Measurements from ENCODE around the gene LONRF2.

Gene LONRF2

DNA sequence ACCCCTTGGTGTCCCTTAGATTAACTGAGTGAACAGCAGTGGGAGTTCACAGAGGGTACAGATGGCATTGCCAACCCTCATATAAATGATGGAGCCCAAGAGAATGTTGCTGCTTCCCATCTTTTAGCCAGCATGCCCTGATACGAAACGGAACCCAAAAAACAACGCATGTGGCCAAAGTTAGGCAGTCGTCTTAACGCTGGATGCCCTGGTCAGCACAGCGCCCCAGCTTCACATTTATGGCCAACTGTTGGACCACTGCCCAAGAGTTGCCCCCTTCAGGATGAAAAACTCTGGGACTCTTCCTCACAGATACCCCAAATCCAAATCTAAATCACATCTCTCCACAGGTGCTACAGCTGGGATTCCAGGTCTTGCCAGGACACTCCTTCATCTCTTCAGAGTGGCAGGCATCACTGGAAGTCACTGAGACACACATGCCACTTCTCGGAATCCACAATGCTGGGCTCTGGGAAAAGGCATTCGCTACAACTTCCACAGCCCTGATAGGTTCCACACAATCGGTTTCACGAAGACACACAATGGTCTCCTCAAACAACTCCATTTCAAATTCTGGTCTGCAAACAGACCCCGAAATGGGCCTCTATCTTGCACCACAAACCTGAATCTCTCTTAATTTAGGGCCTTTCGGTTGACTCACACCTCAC is 44.6 kb downstream of the LONRF2 start:
- Histone ChIP-seq H3K27ac (ENCODE audit: low read depth, low read length) (no peak overlapping the region), H3K27me3 (ENCODE audit: control insufficient read depth in 5 of 5, insufficient read depth in 4 of 5, low read length in 5 of 5) (peaks cover 0 to 4% (median 0%) of the 10 kb centered on the region in 5 donors), H3K9me3 (ENCODE audit: control insufficient read depth in 5 of 5, low read length in 5 of 5) (no peaks in the 10 kb centered on the region), H3K4me1 (ENCODE audit: control insufficient read depth in 5 of 5, insufficient read depth in 5 of 5, low read length in 5 of 5) (peaks cover 0 to 14% (median 8%) of the 10 kb centered on the region in 5 donors), H3K36me3 (ENCODE audit: control insufficient read depth in 5 of 5, insufficient read depth in 5 of 5, low read length in 5 of 5) (no peaks in the 10 kb centered on the region), H3K4me3 (ENCODE audit: low read depth in 1 of 5, low read length in 5 of 5) (no peak overlapping the region), H3K9ac (ENCODE audit: low read length in 5 of 5) (no peak overlapping the region)

DNA sequence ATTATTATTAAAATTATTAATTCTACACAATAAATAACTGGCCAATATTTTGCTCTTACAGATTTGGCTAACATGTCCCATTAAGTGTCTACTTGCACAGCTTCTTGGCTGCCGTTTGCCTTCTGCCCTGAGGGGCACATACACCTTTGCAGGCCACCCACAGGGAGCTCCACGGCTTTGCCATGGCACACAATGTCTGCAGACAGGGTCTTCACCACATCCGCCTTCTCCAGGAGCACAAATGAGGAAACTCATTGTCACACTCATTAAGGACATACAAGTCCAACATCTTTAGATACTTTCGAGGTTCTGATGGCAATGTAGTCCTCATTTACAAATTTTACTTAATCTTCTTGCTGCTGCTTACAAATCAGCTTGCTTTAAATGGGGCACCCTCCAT is 45.6 kb downstream of the LONRF2 start:
- H3K9ac ChIP-seq (ENCODE audit: low read length in 5 of 5): no peak overlapping the region
- H3K36me3 ChIP-seq (ENCODE audit: control insufficient read depth in 5 of 5, insufficient read depth in 5 of 5, low read length in 5 of 5): no peaks in the 10 kb centered on the region
- H3K4me3 ChIP-seq (ENCODE audit: low read depth in 1 of 5, low read length in 5 of 5): no peak overlapping the region
- H3K9me3 ChIP-seq (ENCODE audit: control insufficient read depth in 5 of 5, low read length in 5 of 5): no peaks in the 10 kb centered on the region
- no peak overlapping the region for H3K27ac ChIP-seq (ENCODE audit: low read depth, low read length)
- H3K27me3 ChIP-seq (ENCODE audit: control insufficient read depth in 5 of 5, insufficient read depth in 4 of 5, low read length in 5 of 5): peaks cover 0 to 4% (median 0%) of the 10 kb centered on the region in 5 donors
- peaks cover 0 to 14% (median 8%) of the 10 kb centered on the region in 5 donors for H3K4me1 ChIP-seq (ENCODE audit: control insufficient read depth in 5 of 5, insufficient read depth in 5 of 5, low read length in 5 of 5)

DNA sequence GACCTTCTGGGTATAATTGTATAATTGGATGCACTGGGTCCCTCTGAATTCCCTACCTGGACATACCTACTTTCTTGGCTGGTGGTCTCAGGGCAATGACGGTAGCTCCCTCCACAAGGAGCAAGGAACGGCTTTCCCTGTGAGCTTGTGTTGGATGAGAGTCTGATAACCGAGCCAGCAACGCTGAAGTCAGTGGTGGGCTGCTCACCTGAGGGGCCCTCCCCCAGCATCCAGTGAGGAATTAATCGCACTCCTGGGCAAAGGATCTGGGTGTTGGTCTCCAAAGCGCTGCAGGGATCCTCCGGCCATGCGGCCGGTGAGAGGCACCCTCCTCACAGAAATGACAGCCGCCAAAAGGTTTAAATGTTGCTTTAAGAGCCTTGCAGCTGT is 47.1 kb downstream of the LONRF2 start:
- H3K9me3 ChIP-seq (ENCODE audit: control insufficient read depth in 5 of 5, low read length in 5 of 5): no peaks in the 10 kb centered on the region
- H3K4me1 ChIP-seq (ENCODE audit: control insufficient read depth in 5 of 5, insufficient read depth in 5 of 5, low read length in 5 of 5): peaks cover 0 to 12% (median 3%) of the 10 kb centered on the region in 5 donors
- H3K27me3 ChIP-seq (ENCODE audit: control insufficient read depth in 5 of 5, insufficient read depth in 4 of 5, low read length in 5 of 5): peaks cover 0 to 4% (median 0%) of the 10 kb centered on the region in 5 donors
- no peak overlapping the region for H3K27ac ChIP-seq (ENCODE audit: low read depth, low read length)
- no peak overlapping the region for H3K4me3 ChIP-seq (ENCODE audit: low read depth in 1 of 5, low read length in 5 of 5)
- no peak overlapping the region for H3K9ac ChIP-seq (ENCODE audit: low read length in 5 of 5)
- no peaks in the 10 kb centered on the region for H3K36me3 ChIP-seq (ENCODE audit: control insufficient read depth in 5 of 5, insufficient read depth in 5 of 5, low read length in 5 of 5)

DNA sequence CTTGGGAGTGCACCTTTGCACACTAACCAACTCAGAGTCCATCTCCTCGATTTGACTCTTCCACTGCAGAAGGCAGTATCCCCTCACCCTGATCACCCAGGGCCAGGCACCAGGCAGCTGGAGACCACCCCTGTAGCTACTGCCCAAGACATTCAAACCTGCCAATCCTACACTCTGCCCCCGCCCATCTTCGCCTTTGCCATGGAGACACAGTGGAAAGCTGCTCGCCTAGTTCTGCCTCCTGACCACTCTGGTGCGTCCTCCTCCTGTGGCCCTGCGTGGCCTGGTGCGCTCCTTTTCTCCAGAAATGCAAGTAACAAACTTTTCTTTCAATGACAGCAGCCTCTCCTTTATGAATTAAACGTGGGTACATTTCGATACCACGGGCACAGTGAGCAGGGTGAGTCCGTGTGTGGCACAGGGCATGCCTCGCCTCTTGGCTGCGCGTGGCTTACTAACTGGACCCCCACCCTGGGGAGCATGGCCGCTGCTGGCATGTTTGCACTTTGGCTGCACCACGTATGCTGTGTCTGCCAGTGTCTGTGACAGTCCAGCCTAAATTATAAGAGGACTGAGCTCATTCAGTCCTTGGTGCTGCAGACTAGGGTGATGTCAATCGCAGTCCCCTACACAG is 47.6 kb downstream of the LONRF2 start:
- Histone ChIP-seq H3K27ac (ENCODE audit: low read depth, low read length) (no peak overlapping the region), H3K9me3 (ENCODE audit: control insufficient read depth in 5 of 5, low read length in 5 of 5) (no peaks in the 10 kb centered on the region), H3K4me3 (ENCODE audit: low read depth in 1 of 5, low read length in 5 of 5) (no peak overlapping the region), H3K4me1 (ENCODE audit: control insufficient read depth in 5 of 5, insufficient read depth in 5 of 5, low read length in 5 of 5) (peaks cover 0 to 17% (median 3%) of the 10 kb centered on the region in 5 donors), H3K27me3 (ENCODE audit: control insufficient read depth in 5 of 5, insufficient read depth in 4 of 5, low read length in 5 of 5) (peaks cover 0 to 3% (median 0%) of the 10 kb centered on the region in 5 donors), H3K9ac (ENCODE audit: low read length in 5 of 5) (no peak overlapping the region), H3K36me3 (ENCODE audit: control insufficient read depth in 5 of 5, insufficient read depth in 5 of 5, low read length in 5 of 5) (no peaks in the 10 kb centered on the region)

DNA sequence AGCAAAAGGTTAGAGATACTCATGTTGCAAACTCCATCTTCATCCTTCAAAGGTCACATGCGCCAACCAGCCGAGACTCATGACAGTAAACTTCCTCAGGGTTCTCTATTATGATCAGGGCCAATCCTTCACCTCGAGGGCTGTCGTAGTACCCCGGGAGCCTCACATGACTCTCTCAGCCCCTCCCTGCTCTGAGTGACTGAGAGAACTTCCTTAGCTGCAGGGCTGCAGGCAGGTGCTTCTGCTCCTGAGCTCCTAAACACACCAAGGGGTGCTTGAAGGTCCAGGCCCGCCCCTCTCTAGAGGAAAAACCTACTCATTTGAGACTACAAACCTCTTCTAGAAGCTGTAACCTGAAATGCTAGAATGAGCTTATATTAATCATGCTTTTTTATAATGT is 48.2 kb downstream of the LONRF2 start:
- H3K27me3 ChIP-seq (ENCODE audit: control insufficient read depth in 5 of 5, insufficient read depth in 4 of 5, low read length in 5 of 5): no peaks in the 10 kb centered on the region
- no peak overlapping the region for H3K27ac ChIP-seq (ENCODE audit: low read depth, low read length)
- peaks cover 0 to 17% (median 3%) of the 10 kb centered on the region in 5 donors for H3K4me1 ChIP-seq (ENCODE audit: control insufficient read depth in 5 of 5, insufficient read depth in 5 of 5, low read length in 5 of 5)
- H3K4me3 ChIP-seq (ENCODE audit: low read depth in 1 of 5, low read length in 5 of 5): no peak overlapping the region
- H3K9ac ChIP-seq (ENCODE audit: low read length in 5 of 5): no peak overlapping the region
- no peaks in the 10 kb centered on the region for H3K36me3 ChIP-seq (ENCODE audit: control insufficient read depth in 5 of 5, insufficient read depth in 5 of 5, low read length in 5 of 5)
- no peaks in the 10 kb centered on the region for H3K9me3 ChIP-seq (ENCODE audit: control insufficient read depth in 5 of 5, low read length in 5 of 5)

DNA sequence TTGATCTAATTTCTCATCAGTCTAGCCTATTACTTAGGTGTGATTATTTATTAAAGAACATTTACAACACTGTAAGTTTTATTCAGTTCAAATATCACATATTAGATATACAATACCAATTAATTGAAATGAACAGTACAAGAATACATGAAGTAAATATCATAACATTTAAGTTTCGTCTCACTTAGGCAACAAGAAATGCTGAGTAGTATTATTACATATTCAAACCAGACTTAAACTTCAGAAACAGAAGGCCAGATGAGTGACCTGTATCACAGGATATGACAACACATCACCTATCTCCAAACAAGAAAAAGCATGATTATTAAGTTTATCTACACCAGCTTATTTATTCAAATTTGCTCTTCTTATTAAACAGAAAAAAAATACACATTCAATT is 48.9 kb downstream of the LONRF2 start:
- peak overlapping the region; percentile 37 for H3K27ac ChIP-seq (ENCODE audit: low read depth, low read length)
- H3K9ac ChIP-seq (ENCODE audit: low read length in 5 of 5): no peak overlapping the region

DNA sequence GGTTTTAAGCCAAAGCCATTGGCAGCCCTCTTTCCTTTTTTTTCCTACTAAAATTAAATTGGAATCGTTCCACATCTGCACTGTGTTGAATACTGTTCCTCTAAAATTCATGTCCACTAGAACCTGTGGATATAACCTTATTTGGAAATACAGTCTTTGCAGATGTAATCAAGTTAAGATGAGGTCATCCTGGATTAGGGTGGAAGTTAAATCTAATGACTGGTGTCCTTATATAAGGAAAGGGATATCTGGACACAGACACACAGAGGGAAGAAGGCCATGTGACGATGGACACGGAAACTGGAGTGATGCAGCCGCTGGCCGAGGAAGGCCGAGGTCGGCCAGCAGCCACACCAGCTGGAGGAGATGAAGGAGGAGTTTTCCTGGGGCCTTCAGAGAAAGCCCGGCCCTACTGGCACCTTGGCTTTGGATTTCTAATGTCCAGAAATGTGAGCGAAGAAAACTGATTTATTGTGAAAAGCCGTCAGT is 49.4 kb downstream of the LONRF2 start:
- Histone ChIP-seq H3K4me3 (ENCODE audit: low read depth in 1 of 5, low read length in 5 of 5) (no peak overlapping the region), H3K27me3 (ENCODE audit: control insufficient read depth in 5 of 5, insufficient read depth in 4 of 5, low read length in 5 of 5) (no peaks in the 10 kb centered on the region), H3K9me3 (ENCODE audit: control insufficient read depth in 5 of 5, low read length in 5 of 5) (no peaks in the 10 kb centered on the region), H3K27ac (ENCODE audit: low read depth, low read length) (peak overlapping the region; percentile 37), H3K4me1 (ENCODE audit: control insufficient read depth in 5 of 5, insufficient read depth in 5 of 5, low read length in 5 of 5) (peaks cover 0 to 17% (median 3%) of the 10 kb centered on the region in 5 donors), H3K9ac (ENCODE audit: low read length in 5 of 5) (no peak overlapping the region), H3K36me3 (ENCODE audit: control insufficient read depth in 5 of 5, insufficient read depth in 5 of 5, low read length in 5 of 5) (no peaks in the 10 kb centered on the region)

More for the DNA sequence above, 48.9 kb downstream of the LONRF2 start:
- Histone ChIP-seq H3K4me3 (ENCODE audit: low read depth in 1 of 5, low read length in 5 of 5) (no peak overlapping the region), H3K4me1 (ENCODE audit: control insufficient read depth in 5 of 5, insufficient read depth in 5 of 5, low read length in 5 of 5) (peaks cover 0 to 17% (median 3%) of the 10 kb centered on the region in 5 donors), H3K9me3 (ENCODE audit: control insufficient read depth in 5 of 5, low read length in 5 of 5) (no peaks in the 10 kb centered on the region), H3K36me3 (ENCODE audit: control insufficient read depth in 5 of 5, insufficient read depth in 5 of 5, low read length in 5 of 5) (no peaks in the 10 kb centered on the region), H3K27me3 (ENCODE audit: control insufficient read depth in 5 of 5, insufficient read depth in 4 of 5, low read length in 5 of 5) (no peaks in the 10 kb centered on the region)

DNA sequence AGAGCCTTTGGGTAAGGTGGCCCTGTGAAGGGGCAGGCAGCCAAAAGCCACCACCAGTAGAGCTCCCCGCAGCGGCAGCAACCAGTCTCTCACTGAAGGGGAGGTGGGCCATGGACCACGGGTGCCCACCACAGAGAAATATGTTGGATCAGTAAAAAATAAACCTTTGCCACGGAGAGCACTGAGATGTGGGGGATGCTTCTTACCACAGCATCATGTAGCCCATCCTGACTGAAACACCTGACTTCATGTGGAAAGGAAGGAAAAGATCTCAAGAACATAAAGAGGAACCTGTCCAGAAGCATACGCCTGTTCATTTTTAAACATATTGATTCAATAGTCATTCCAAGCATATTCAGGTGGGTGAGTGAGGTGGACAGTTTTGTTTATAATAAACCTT is 51.1 kb downstream of the LONRF2 start:
- Histone ChIP-seq H3K9ac (ENCODE audit: low read length in 5 of 5) (no peak overlapping the region), H3K4me1 (ENCODE audit: control insufficient read depth in 5 of 5, insufficient read depth in 5 of 5, low read length in 5 of 5) (peaks cover 0 to 17% (median 3%) of the 10 kb centered on the region in 5 donors), H3K27me3 (ENCODE audit: control insufficient read depth in 5 of 5, insufficient read depth in 4 of 5, low read length in 5 of 5) (no peaks in the 10 kb centered on the region), H3K36me3 (ENCODE audit: control insufficient read depth in 5 of 5, insufficient read depth in 5 of 5, low read length in 5 of 5) (no peaks in the 10 kb centered on the region), H3K27ac (ENCODE audit: low read depth, low read length) (no peak overlapping the region), H3K4me3 (ENCODE audit: low read depth in 1 of 5, low read length in 5 of 5) (no peak overlapping the region), H3K9me3 (ENCODE audit: control insufficient read depth in 5 of 5, low read length in 5 of 5) (no peaks in the 10 kb centered on the region)

DNA sequence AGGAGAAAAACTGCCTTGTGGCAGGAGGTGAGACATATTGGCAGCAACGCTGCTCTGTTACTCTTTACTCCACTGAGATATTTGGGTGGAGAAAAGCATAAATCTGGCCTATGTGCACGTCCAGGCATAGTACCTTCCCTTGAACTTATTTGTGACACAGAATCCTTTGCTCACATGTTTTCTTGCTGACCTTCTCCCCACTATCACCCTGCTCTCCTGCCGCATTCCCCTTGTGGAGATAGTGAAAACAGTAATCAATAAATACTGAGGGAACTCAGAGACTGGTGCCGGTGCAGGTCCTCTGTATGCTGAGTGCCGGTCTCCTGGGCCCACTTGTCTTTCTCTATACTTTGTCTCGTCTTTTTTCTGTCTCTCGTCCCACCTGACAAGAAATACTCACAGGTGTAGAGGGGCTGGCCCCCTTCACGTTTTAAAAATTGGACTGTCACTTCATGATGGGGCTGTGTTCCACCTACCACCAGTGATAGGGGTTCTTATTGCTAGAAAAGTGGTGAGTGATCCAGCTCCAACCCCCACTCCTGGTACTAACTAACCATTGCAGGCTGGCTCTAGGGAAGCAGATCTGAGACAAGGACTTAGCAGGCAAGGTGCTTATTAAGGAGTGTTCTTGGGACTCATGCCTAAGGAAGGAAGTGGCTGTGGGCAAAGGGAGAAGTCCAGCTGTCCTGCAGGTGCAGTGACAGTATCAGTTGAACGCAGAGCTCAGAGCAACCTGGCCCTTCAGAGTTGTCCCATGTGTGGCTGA is 51.7 kb downstream of the LONRF2 start:
- peaks cover 0 to 17% (median 3%) of the 10 kb centered on the region in 5 donors for H3K4me1 ChIP-seq (ENCODE audit: control insufficient read depth in 5 of 5, insufficient read depth in 5 of 5, low read length in 5 of 5)
- no peaks in the 10 kb centered on the region for H3K36me3 ChIP-seq (ENCODE audit: control insufficient read depth in 5 of 5, insufficient read depth in 5 of 5, low read length in 5 of 5)
- no peak overlapping the region for H3K4me3 ChIP-seq (ENCODE audit: low read depth in 1 of 5, low read length in 5 of 5)
- no peak overlapping the region for H3K27ac ChIP-seq (ENCODE audit: low read depth, low read length)
- no peak overlapping the region for H3K9ac ChIP-seq (ENCODE audit: low read length in 5 of 5)
- H3K9me3 ChIP-seq (ENCODE audit: control insufficient read depth in 5 of 5, low read length in 5 of 5): no peaks in the 10 kb centered on the region
- no peaks in the 10 kb centered on the region for H3K27me3 ChIP-seq (ENCODE audit: control insufficient read depth in 5 of 5, insufficient read depth in 4 of 5, low read length in 5 of 5)

DNA sequence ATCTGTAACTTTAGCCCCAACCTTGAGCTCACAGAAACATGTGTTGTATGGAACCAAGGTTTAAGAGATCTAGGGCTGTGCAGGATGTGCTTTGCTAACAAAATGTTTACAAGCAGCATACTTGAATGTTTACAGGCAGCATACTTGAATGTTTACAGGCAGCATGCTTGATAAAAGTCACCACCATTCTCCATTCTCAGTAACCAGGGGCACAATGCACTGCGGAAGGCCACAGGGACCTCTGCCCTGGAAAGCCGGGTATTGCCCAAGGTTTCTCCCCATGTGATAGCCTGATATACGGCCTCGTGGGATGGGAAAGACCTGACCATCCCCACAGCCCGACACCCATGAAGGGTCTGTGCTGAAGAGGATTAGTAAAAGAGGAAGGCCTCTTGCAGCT is 52.4 kb downstream of the LONRF2 start:
- Histone ChIP-seq H3K9me3 (ENCODE audit: control insufficient read depth in 5 of 5, low read length in 5 of 5) (no peaks in the 10 kb centered on the region), H3K4me3 (ENCODE audit: low read depth in 1 of 5, low read length in 5 of 5) (no peak overlapping the region), H3K9ac (ENCODE audit: low read length in 5 of 5) (no peak overlapping the region), H3K4me1 (ENCODE audit: control insufficient read depth in 5 of 5, insufficient read depth in 5 of 5, low read length in 5 of 5) (peaks cover 0 to 17% (median 3%) of the 10 kb centered on the region in 5 donors), H3K27ac (ENCODE audit: low read depth, low read length) (no peak overlapping the region), H3K27me3 (ENCODE audit: control insufficient read depth in 5 of 5, insufficient read depth in 4 of 5, low read length in 5 of 5) (no peaks in the 10 kb centered on the region), H3K36me3 (ENCODE audit: control insufficient read depth in 5 of 5, insufficient read depth in 5 of 5, low read length in 5 of 5) (no peaks in the 10 kb centered on the region)

Measured in subcutaneous abdominal adipose tissue (tissue), 5 donors.